Neural progenitor cell (in vitro differentiated cells): ENCODE measurements around the gene PATE3. TPM values are rescaled to one million over a fixed set of nuclear protein-coding genes. Genes with fewer than 3 reads are reported as not detected.

Source experiments
- DNase-seq: peaks from one replicate; pipeline ENCODE4 v3.0.0-alpha.2; 2016; ENCODE audit warnings: low spot score
- H2AFZ ChIP-seq: fragments of 200-600 bp; sonication (generic); replicated peaks from 2 replicates; pipeline ENCODE4 v1.6.1; 2016; ENCODE audit warnings: antibody characterized with exemption
- H3F3A ChIP-seq: fragments of 200-600 bp; sonication (generic); 2 replicates; pipeline ENCODE4 v1.6.1; 2016; ENCODE audit warnings: antibody characterized with exemption, low read depth
- H3K27ac ChIP-seq: fragments of 200-600 bp; sonication (generic); 2 replicates; pipeline ENCODE4 v1.5.1; 2016; ENCODE audit warnings: mild to moderate bottlenecking
- H3K27me3 ChIP-seq: fragments of 200-600 bp; sonication (generic); 2 replicates; pipeline ENCODE4 v1.6.1; 2016; ENCODE audit warnings: mild to moderate bottlenecking, moderate library complexity
- H3K36me3 ChIP-seq: fragments of 200-600 bp; sonication (generic); 2 replicates; pipeline ENCODE4 v1.5.1; 2016
- H3K4me1 ChIP-seq: fragments of 200-600 bp; sonication (generic); 2 replicates; pipeline ENCODE4 v1.6.1; 2016; ENCODE audit warnings: mixed run types
- H3K4me2 ChIP-seq: fragments of 200-600 bp; sonication (generic); 2 replicates; pipeline ENCODE4 v1.6.1; 2016
- H3K4me3 ChIP-seq: fragments of 200-600 bp; sonication (generic); 2 replicates; pipeline ENCODE4 v1.5.1; 2016
- H3K79me2 ChIP-seq: fragments of 200-600 bp; sonication (generic); 2 replicates; pipeline ENCODE4 v1.6.1; 2016; ENCODE audit warnings: low read depth
- H3K9ac ChIP-seq: fragments of 200-600 bp; sonication (generic); 2 replicates; pipeline ENCODE4 v1.6.1; 2016
- H3K9me3 ChIP-seq: fragments of 200-600 bp; sonication (generic); 2 replicates; pipeline ENCODE4 v1.5.1; 2016; ENCODE audit warnings: low read depth
- H4K20me1 ChIP-seq: fragments of 200-600 bp; sonication (generic); 2 replicates; pipeline ENCODE4 v1.6.1; 2016; ENCODE audit warnings: low read depth
- H3K27ac Mint-ChIP-seq: 3 replicates; pipeline ENCODE4 v1.8.0; 2021; ENCODE audit warnings: mixed read lengths
- H3K27me3 Mint-ChIP-seq: 2 replicates; pipeline ENCODE4 v1.8.0; 2022; ENCODE audit warnings: low read depth, mild to moderate bottlenecking, inconsistent platforms, moderate library complexity, mixed read lengths; ENCODE audit not compliant: insufficient read depth
- H3K36me3 Mint-ChIP-seq: 3 replicates; pipeline ENCODE4 v1.8.0; 2021; ENCODE audit warnings: mixed read lengths
- H3K4me1 Mint-ChIP-seq: 3 replicates; pipeline ENCODE4 v1.8.0; 2021; ENCODE audit warnings: mixed read lengths
- H3K4me3 Mint-ChIP-seq: 3 replicates; pipeline ENCODE4 v1.8.0; 2021; ENCODE audit warnings: mild to moderate bottlenecking, moderate library complexity, mixed read lengths
- H3K9me3 Mint-ChIP-seq: 3 replicates; pipeline ENCODE4 v1.8.0; 2020; ENCODE audit warnings: mixed read lengths
- EZH2 ChIP-seq: fragments of 200-600 bp; sonication (generic); IDR thresholded peaks from 2 replicates; pipeline ENCODE4 v1.6.1; 2017; ENCODE audit warnings: antibody characterized with exemption, mild to moderate bottlenecking, moderate library complexity
- EZH2phosphoT487 ChIP-seq: fragments of 200-600 bp; sonication (generic); IDR thresholded peaks from 2 replicates; pipeline ENCODE4 v1.6.1; 2017; ENCODE audit warnings: antibody characterized with exemption
- total RNA-seq: library from RNA; depleted of rRNA; stranded (reverse); fragments of >200 nt; gene quantifications from 2 replicates; pipeline ENCODE4 v1.2.3, GENCODE V29; 2015; ENCODE audit warnings: low replicate concordance
- TF ChIP-seq, protein P1 (sequence below): fragments of 200-600 bp; sonication (generic); IDR thresholded peaks from 2 replicates; pipeline ENCODE4 v1.5.1; 2017; ENCODE audit warnings: antibody characterized with exemption, mild to moderate bottlenecking

The PATE3 gene, protein sequence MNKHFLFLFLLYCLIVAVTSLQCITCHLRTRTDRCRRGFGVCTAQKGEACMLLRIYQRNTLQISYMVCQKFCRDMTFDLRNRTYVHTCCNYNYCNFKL
- total RNA-seq, result not detected in 2 replicates

DNA sequence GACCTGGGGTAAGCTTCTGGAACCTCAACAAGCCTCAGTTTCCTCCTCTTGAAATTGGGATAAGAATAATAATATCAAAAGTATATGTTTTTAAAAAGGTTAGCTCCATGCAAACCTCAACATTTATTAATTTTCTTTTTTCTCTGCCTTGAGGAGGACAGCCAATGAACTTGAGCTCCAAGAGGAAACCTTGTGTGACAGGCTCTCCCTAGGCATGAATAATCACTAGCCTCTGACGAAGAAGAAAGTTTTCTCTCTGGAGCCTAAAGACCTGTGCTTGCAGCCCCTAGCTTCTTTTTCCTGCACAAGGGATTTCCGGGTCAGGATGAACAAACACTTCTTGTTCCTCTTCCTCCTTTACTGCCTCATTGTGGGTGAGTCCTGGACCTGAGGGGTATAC, at the start of gene PATE3:
TSS of gene PATE3 (plus strand) at position 301 of the 400 bp plus-strand sequence. CDS start at position 326, 25 bp downstream.
- Mint-ChIP-seq H3K4me1 (no peaks in the 10 kb centered on the region), H3K27ac (no peak within 1 kb of the TSS), H3K27me3 (peaks cover 5% of the 10 kb centered on the region), H3K9me3 (no peaks in the 10 kb centered on the region), H3K4me3 (no peak within 1 kb of the TSS), H3K36me3 (no peaks in the 10 kb centered on the region)
- Histone ChIP-seq H3K27me3 (no peaks in the 10 kb centered on the region), H3K4me1 (no peaks in the 10 kb centered on the region), H3K9me3 (no peaks in the 10 kb centered on the region), H3K36me3 (no peaks in the 10 kb centered on the region), H3K27ac (no peak within 1 kb of the TSS), H3F3A (no peaks in the 10 kb centered on the region), H3K4me3 (no peak within 1 kb of the TSS), H3K4me2 (no peak within 1 kb of the TSS), H3K79me2 (no peaks in the 10 kb centered on the region), H4K20me1 (no peaks in the 10 kb centered on the region), H3K9ac (no peak within 1 kb of the TSS), H2AFZ (no peak within 1 kb of the TSS)
- TF ChIP-seq, protein P1, sequence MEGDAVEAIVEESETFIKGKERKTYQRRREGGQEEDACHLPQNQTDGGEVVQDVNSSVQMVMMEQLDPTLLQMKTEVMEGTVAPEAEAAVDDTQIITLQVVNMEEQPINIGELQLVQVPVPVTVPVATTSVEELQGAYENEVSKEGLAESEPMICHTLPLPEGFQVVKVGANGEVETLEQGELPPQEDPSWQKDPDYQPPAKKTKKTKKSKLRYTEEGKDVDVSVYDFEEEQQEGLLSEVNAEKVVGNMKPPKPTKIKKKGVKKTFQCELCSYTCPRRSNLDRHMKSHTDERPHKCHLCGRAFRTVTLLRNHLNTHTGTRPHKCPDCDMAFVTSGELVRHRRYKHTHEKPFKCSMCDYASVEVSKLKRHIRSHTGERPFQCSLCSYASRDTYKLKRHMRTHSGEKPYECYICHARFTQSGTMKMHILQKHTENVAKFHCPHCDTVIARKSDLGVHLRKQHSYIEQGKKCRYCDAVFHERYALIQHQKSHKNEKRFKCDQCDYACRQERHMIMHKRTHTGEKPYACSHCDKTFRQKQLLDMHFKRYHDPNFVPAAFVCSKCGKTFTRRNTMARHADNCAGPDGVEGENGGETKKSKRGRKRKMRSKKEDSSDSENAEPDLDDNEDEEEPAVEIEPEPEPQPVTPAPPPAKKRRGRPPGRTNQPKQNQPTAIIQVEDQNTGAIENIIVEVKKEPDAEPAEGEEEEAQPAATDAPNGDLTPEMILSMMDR, result no peak
- no peak for DNase-seq

DNA sequence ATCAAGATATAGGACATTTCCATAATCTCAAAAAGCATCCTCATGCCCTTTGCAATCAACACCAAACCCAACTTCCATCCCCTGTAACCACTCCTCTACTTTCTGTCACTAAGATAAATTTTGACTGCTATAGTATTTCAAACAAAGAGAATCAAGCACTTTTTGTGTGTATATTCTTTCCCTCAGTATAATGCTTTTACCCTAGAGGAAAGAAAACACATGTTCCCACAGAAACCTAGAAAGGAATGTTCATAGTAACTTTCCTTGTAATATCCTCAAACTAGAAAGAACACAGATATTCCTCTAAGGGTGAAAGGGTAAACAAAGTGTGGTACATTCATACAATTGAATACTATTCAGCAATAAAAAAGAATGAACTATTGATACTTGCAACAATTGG, 47.3 kb upstream of the PATE3 start:
- Histone ChIP-seq H3F3A (no peaks in the 10 kb centered on the region), H4K20me1 (no peaks in the 10 kb centered on the region), H3K4me2 (no peak overlapping the region), H3K9ac (no peak overlapping the region), H3K27ac (no peak overlapping the region), H3K9me3 (no peaks in the 10 kb centered on the region), H2AFZ (no peak overlapping the region), H3K36me3 (no peaks in the 10 kb centered on the region), H3K27me3 (no peaks in the 10 kb centered on the region), H3K79me2 (no peaks in the 10 kb centered on the region), H3K4me1 (peaks cover 16% of the 10 kb centered on the region), H3K4me3 (no peak overlapping the region)
- Mint-ChIP-seq H3K27me3 (no peaks in the 10 kb centered on the region), H3K4me3 (no peak overlapping the region), H3K27ac (no peak overlapping the region), H3K4me1 (peaks cover 7% of the 10 kb centered on the region), H3K9me3 (peaks cover 11% of the 10 kb centered on the region), H3K36me3 (no peaks in the 10 kb centered on the region)
- TF ChIP-seq, protein P1, result no peak
- no peak for TF ChIP-seq EZH2
- TF ChIP-seq EZH2phosphoT487, result no peak
- no peak for DNase-seq

DNA sequence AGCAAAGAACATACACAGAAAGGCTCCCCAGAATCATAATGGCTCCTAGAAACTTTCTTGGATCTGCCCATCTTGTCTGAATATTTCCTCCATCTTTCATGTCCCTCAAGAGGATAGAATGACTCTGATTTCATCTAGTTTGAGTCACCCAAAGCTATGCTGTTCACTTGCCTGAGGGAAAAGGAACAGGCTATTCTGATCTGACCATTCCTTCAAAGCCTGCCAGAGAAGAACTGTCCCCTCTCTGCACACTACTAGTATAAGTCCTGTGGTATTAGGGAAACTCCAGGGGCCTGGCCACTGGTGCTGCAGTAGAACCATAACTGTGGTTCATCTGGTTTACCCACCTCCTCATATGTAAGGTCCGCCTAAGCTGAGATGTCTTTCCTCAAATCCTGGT, 44.2 kb upstream of the PATE3 start:
- Histone ChIP-seq H3K27ac (no peak overlapping the region), H3K4me1 (peaks cover 16% of the 10 kb centered on the region), H3K9ac (no peak overlapping the region), H3K79me2 (no peaks in the 10 kb centered on the region), H2AFZ (no peak overlapping the region), H4K20me1 (no peaks in the 10 kb centered on the region), H3K4me3 (no peak overlapping the region), H3K27me3 (peaks cover 5% of the 10 kb centered on the region), H3K4me2 (no peak overlapping the region), H3K36me3 (no peaks in the 10 kb centered on the region), H3F3A (no peaks in the 10 kb centered on the region), H3K9me3 (no peaks in the 10 kb centered on the region)
- no peak overlapping the region for H3K4me3 Mint-ChIP-seq
- no peak for TF ChIP-seq EZH2
- TF ChIP-seq EZH2phosphoT487, result no peak
- TF ChIP-seq, protein P1, result no peak
- H3K4me1 Mint-ChIP-seq, result peaks cover 7% of the 10 kb centered on the region
- no peak for DNase-seq
- H3K27me3 Mint-ChIP-seq, result no peaks in the 10 kb centered on the region
- no peaks in the 10 kb centered on the region for H3K36me3 Mint-ChIP-seq
- no peaks in the 10 kb centered on the region for H3K9me3 Mint-ChIP-seq
- no peak overlapping the region for H3K27ac Mint-ChIP-seq
